Naive thymus-derived CD8-positive, alpha-beta T cell (primary cell): ENCODE measurements around the gene LUZP1. TPM values are rescaled to one million over a fixed set of nuclear protein-coding genes. Genes with fewer than 3 reads are reported as not detected.
A peak's percentile ranks its signal among the peaks of the same experiment; 100 is the strongest.

Experiments
- ATAC-seq, 2 donors: fragments of 150-1000 bp; cut with Tn5 transposase in 1 of 2; sonication (Bioruptor Pico), chemical (Tn5 transposase) in 1 of 2; 1 replicate in 1 of 2; 2 replicates in 1 of 2; pipeline ENCODE4 v1.10.0; 2021; ENCODE audit warnings: mild to moderate bottlenecking in 2 of 2, moderate library complexity in 2 of 2
- POLR2A ChIA-PET: fragments of 350-600 bp; sonication (Branson Sonifier 250); formaldehyde crosslinking; loops from one replicate; lab custom pipeline; 2021; ENCODE audit warnings: antibody characterized with exemption; lab: Charles Lee
- DNase-seq, 10 donors: peaks; one replicate each; pipeline versions ENCODE4 v3.0.0 to v3.0.0-alpha.2; 2020 to 2022
- H3K27ac Mint-ChIP-seq, 10 donors: one replicate each; pipeline ENCODE4 v1.8.0; 2020 to 2022; ENCODE audit warnings: mild to moderate bottlenecking in 10 of 10, mixed read lengths in 10 of 10, moderate library complexity in 4 of 10, inconsistent platforms in 1 of 10
- H3K27me3 Mint-ChIP-seq, 5 donors: one replicate each; pipeline ENCODE4 v1.8.0; 2021 to 2022; ENCODE audit warnings: mixed read lengths in 5 of 5
- H3K36me3 Mint-ChIP-seq, 3 donors: one replicate each; pipeline ENCODE4 v1.8.0; 2020 to 2022; ENCODE audit warnings: mixed read lengths in 3 of 3, mild to moderate bottlenecking in 2 of 3, inconsistent platforms in 1 of 3
- H3K4me1 Mint-ChIP-seq, 4 donors: one replicate each; pipeline ENCODE4 v1.8.0; 2021 to 2022; ENCODE audit warnings: mixed read lengths in 4 of 4
- H3K4me3 Mint-ChIP-seq, 10 donors: one replicate each; pipeline ENCODE4 v1.8.0; 2020 to 2022; ENCODE audit warnings: mild to moderate bottlenecking in 10 of 10, mixed read lengths in 10 of 10, moderate library complexity in 6 of 10, inconsistent platforms in 1 of 10
- H3K9me3 Mint-ChIP-seq, 9 donors: one replicate each; pipeline ENCODE4 v1.8.0; 2020 to 2022; ENCODE audit warnings: mixed read lengths in 9 of 9, mild to moderate bottlenecking in 3 of 9, inconsistent platforms in 1 of 9, moderate library complexity in 1 of 9
- polyA plus RNA-seq, 3 donors: library from polyadenylated mRNA; unstranded; fragments of 300-500 nt; fragmentation: Illumina TruSeq; gene quantifications; one replicate each; pipeline ENCODE4 v1.2.3, GENCODE V29; 2021
- total RNA-seq, 8 experiments: library from RNA in 2 of 8; stranded (reverse) in 2 of 8; gene quantifications; one replicate each; pipeline ENCODE4 v1.2.3 and lab custom pipeline; 2021 to 2026

The LUZP1 gene
- total and polyA plus RNA-seq, 5 experiments from 2014 or later, result 8.1 to 16.8 (median 12.2) TPM

DNA sequence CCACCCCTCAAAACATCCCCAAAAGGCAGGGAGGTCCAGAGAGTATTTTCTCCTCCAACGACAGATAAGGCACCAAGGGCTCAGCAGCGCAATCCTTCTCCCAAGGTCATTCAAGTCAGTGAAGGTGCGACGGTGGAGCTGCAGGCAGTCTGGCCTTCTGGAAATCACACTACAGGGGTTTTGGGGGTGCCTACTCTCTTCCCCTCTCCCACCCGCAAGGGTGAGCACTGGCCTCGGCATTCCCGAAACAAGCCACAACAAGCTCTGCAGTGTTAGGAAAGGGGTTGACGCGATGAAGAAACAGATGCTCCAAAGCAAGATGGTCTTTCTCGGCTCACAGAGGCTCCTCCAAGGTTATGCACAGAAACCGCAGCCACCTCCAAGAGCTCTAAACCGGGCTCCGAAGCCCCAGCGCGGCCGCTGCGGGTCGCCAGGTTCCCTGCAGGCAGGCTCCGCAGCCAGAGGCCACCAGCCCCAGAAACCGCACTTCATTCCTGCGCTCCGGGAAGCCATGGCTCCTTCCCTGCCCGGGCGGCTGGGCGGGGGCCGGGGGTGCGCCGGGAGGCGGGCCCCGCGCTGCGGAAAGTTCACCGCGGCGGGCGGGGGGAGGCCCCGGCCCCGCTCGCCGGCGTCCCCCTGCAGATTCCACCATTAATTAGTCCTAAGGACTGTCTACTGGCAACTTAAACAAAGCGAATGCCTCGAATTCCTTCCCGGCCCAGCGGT lies 1.1 kb downstream of the LUZP1 start:
- DNase-seq (peak in 9 of 10 donors; percentile 6 to 47 (median 33)), ATAC-seq (peak; percentile 38 to 47)
- Mint-ChIP-seq H3K4me1 (peaks cover 13 to 45% (median 40%) of the 10 kb centered on the region in 4 donors), H3K36me3 (no peaks in the 10 kb centered on the region), H3K4me3 (peak overlapping the region; percentile 78 to 97 (median 87)), H3K27ac (peak overlapping the region in 8 of 10 donors; percentile 31 to 87 (median 74)), H3K27me3 (no peaks in the 10 kb centered on the region), H3K9me3 (no peaks in the 10 kb centered on the region)
- POLR2A ChIA-PET, result interaction anchor here (0.6 to 1.1 kb wide), 3 partner anchors 10 to 20 kb away, joined by 3 to 4 read pairs (median 3); no protein-coding TSS in a partner anchor

DNA sequence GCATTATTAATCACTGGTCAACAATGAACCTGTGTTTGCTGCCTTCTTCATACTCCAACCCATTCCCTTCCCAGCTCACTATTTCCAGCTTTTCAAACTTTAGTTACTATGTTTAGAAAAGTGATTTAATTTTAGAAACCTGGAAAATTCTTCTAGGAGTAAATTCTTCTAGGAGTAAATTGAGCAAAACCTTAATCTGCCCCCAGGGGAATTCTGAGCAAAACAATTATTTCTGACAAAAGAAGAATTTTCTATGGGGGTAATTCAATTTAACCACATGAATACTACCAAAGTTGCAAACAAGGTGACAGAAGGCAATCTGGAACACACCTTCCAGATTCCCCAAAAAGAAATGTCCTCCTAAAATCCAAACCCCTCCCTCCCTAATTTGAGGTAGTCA lies 1.8 kb downstream of the LUZP1 start:
- Mint-ChIP-seq H3K27ac (peak overlapping the region in 6 of 10 donors; percentile 31 to 85 (median 74)), H3K4me3 (peak overlapping the region; percentile 78 to 97 (median 86)), H3K27me3 (no peaks in the 10 kb centered on the region), H3K4me1 (peaks cover 13 to 45% (median 39%) of the 10 kb centered on the region in 4 donors), H3K36me3 (no peaks in the 10 kb centered on the region), H3K9me3 (no peaks in the 10 kb centered on the region)
- POLR2A ChIA-PET, result interaction anchor here (0.6 to 1.1 kb wide), 2 partner anchors 11 to 16 kb away, joined by 3 to 4 read pairs; no protein-coding TSS in a partner anchor
- no peak for ATAC-seq
- no peak for DNase-seq

DNA sequence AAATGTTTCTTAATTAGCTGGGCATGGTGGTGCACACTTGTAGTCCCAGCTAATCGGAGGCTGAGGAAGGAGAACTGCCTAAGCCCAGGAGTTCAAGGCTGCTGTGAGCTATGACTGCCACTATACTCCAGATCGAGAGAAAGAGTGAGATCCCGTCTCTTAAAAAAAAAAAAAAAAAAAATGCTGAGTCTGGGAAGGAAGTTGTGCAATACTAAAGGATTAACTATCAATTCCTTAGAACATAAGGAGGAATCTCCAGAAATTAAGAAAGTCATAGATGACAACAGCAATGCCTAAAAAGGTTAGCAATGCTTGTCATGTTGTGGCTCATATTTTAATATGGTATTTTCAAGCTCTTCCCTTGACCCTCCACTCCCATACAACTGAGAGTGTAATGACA lies 5.3 kb downstream of the LUZP1 start:
- POLR2A ChIA-PET, result interaction anchor here (0.7 to 0.8 kb wide), 2 partner anchors 44 to 63 kb away, joined by 4 to 5 read pairs; no protein-coding TSS in a partner anchor
- Mint-ChIP-seq H3K27me3 (no peaks in the 10 kb centered on the region), H3K4me3 (no peak overlapping the region), H3K9me3 (no peaks in the 10 kb centered on the region), H3K36me3 (no peaks in the 10 kb centered on the region), H3K4me1 (peaks cover 6 to 36% (median 30%) of the 10 kb centered on the region in 4 donors), H3K27ac (peak overlapping the region in 1 of 10 donors; percentile 24)
- ATAC-seq (no peak), DNase-seq (no peak)

DNA sequence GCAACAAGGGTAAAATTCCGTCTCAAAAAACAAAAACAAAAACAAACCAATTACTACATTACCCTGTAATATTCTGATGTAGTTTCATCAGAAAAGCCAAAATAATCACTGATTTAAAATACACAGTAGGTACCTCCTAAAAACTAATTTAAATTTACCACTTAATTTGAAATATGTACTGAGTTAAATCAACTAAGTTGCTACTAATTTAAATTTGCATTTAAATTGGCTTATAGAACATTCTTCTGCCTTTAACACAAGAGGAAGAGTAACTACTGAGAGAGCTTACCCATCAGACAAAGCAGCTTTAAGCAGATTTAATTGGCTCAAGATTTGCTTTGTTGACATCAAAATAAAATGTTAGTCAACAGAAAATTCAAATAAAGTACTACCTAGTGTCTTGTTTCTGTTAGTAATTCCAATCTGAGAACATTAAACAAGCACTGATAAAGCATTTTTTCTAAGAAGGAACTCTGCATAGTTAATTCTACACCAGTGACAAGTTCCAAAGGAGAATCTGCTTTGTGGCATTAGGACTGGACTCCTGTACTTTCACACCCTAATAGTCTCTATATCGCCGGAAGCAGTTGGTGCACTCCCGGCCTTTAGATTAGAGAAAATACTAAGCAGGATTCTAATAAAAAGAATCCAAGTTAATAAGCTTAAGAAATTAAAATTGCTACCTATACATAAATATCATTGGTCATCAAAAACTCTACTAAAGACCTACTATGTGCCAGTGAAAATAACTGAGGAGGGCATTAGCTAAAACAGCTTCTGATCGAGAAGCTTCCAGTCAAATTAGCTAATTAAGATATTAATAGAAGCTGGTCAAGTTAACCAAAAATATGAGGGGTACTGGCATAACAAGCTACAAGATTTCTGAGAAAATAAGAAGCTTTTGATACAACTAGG lies 8.4 kb downstream of the LUZP1 start:
- POLR2A ChIA-PET, result no interaction called here
- no peak for ATAC-seq
- no peak for DNase-seq
- Mint-ChIP-seq H3K4me3 (no peak overlapping the region), H3K36me3 (no peaks in the 10 kb centered on the region), H3K27ac (no peak overlapping the region), H3K9me3 (no peaks in the 10 kb centered on the region), H3K27me3 (no peaks in the 10 kb centered on the region), H3K4me1 (peaks cover 6 to 24% (median 15%) of the 10 kb centered on the region in 4 donors)

DNA sequence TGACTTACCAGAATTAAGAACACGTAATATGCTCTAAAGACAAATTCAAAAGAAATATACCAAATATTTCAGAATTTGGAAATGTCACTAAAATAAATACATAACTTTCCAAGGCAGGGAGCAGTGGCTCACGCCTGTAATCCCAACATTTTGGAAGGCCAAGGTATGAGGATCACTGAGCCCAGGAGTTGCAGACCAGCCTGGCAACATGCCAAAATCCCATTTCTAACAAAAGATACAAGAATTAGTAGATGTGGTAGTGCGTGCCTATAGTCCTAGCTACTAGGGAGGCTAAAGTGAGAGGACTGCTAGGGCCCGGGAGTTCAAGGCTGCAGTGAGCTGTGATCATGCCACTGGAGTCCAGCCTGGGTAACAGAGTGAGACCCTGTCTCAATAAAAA lies 11.7 kb downstream of the LUZP1 start:
- H3K27me3 Mint-ChIP-seq, result no peaks in the 10 kb centered on the region
- peaks cover 6 to 23% (median 14%) of the 10 kb centered on the region in 4 donors for H3K4me1 Mint-ChIP-seq
- DNase-seq, result no peak
- H3K27ac Mint-ChIP-seq, result no peak overlapping the region
- no peak overlapping the region for H3K4me3 Mint-ChIP-seq
- no peak for ATAC-seq
- H3K36me3 Mint-ChIP-seq, result peaks cover 0 to 2% (median 2%) of the 10 kb centered on the region in 3 donors
- no peaks in the 10 kb centered on the region for H3K9me3 Mint-ChIP-seq
- POLR2A ChIA-PET, result no interaction called here

DNA sequence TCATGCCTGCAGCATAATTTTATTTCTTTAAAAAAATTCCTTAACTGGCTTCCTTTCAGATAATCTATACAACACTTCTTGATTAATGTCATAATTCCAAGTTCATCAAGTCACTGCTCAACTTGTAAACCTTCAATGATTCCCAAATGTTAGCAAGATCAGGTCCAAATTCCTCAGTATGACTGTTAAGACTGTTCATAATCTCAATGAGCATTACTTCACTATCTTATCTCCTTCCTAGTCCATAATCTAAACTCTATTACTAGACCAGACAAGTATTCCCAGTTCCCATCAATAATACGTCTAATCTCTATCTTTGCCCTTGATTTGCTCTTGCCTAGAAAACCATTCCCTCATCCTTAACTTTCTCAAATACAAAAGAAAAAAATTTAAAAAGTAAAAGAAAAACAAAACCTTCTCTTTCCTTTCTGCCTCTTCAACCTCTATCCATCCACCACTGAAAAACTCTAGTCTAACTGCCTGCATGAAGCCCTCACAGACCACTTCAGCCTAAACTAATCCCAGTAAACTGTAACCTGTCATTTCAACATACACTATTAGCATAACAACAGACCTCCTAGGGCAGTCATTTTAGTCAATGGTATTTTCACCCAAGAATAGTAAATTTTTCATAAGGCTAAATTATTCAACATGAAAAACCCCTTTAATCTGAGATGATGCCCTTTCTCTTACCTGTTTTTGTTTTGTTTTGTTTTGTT lies 15.5 kb downstream of the LUZP1 start:
- Mint-ChIP-seq H3K27me3 (no peaks in the 10 kb centered on the region), H3K27ac (peak overlapping the region in 2 of 10 donors; percentile 11 to 80), H3K4me3 (no peak overlapping the region), H3K4me1 (peaks cover 16 to 36% (median 27%) of the 10 kb centered on the region in 4 donors), H3K9me3 (no peaks in the 10 kb centered on the region), H3K36me3 (peaks cover 0 to 2% (median 2%) of the 10 kb centered on the region in 3 donors)
- ATAC-seq, result no peak
- POLR2A ChIA-PET, result no interaction called here
- no peak for DNase-seq

DNA sequence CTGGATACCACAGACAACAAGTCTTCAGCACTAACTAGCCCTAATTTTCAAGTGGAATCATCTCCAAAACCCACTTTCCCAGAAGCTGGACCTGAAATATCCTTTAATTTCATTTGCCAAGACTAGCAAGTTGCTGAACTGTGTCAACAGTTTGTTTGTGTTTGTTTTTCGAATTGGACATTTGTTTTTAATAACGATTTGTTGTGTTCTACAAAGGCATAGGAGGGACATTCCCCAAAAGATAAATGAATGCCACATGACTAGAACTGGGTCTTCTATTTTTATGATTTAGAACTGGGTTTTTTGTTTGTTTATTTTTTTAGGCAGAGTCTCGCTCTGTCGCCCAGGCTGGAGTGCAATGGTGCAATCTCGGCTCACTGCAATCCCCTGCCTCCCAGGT lies 17.9 kb downstream of the LUZP1 start:
- no peaks in the 10 kb centered on the region for H3K9me3 Mint-ChIP-seq
- ATAC-seq (no peak), DNase-seq (no peak)
- H3K4me1 Mint-ChIP-seq, result peaks cover 19 to 35% (median 32%) of the 10 kb centered on the region in 4 donors
- no peaks in the 10 kb centered on the region for H3K27me3 Mint-ChIP-seq
- H3K27ac Mint-ChIP-seq, result peak overlapping the region in 2 of 10 donors; percentile 16 to 67
- H3K36me3 Mint-ChIP-seq, result peaks cover 0 to 2% (median 2%) of the 10 kb centered on the region in 3 donors
- POLR2A ChIA-PET, result no interaction called here
- H3K4me3 Mint-ChIP-seq, result no peak overlapping the region

DNA sequence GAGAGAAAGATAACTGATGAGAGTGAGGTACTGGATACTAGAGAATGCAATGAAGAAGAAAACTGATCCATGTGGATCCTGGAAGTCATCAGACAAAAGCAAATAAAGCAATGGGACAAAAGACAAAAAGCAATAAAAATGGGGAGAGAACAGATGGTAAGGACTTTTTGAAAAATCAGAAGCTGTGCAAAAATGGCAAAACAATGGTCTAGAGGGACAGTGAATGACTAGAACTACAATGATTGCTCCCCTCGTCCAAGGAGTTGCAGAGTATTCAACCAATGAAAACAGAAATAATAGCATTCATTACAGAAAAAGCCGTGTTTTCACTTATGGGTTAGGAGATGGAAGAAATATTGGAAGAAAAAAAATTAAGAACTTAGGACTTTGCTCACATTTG lies 18.5 kb downstream of the LUZP1 start:
- H3K36me3 Mint-ChIP-seq, result peaks cover 0 to 2% (median 2%) of the 10 kb centered on the region in 3 donors
- ATAC-seq (no peak), DNase-seq (no peak)
- H3K4me3 Mint-ChIP-seq, result no peak overlapping the region
- H3K27ac Mint-ChIP-seq, result peak overlapping the region in 3 of 10 donors; percentile 41 to 67 (median 44)
- H3K9me3 Mint-ChIP-seq, result no peaks in the 10 kb centered on the region
- H3K4me1 Mint-ChIP-seq, result peaks cover 19 to 35% (median 32%) of the 10 kb centered on the region in 4 donors
- no peaks in the 10 kb centered on the region for H3K27me3 Mint-ChIP-seq
- POLR2A ChIA-PET, result interaction anchor here (1.0 kb wide), 1 partner anchor 31 kb away, joined by 3 read pairs; no protein-coding TSS in a partner anchor

DNA sequence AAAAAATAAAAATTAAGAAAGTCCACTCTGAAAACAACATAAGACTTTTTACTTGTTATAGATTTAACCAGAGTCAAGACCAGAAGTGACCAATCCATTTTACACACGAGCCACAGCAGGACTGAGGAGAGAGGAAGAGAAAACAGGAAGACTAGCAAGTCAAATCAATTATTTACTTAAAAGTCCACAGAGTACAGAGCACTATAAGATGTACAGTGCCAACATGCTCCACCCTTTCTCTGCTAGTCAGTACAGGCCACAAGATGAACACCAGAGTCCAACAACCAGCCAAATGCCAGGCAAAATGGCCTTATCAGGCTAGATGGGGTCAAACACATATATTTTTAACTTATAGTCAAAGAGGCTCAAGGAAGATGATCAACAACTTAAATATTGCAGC lies 19.5 kb downstream of the LUZP1 start:
- peak overlapping the region in 5 of 10 donors; percentile 1 to 83 (median 34) for H3K27ac Mint-ChIP-seq
- peaks cover 22 to 33% (median 30%) of the 10 kb centered on the region in 4 donors for H3K4me1 Mint-ChIP-seq
- no peaks in the 10 kb centered on the region for H3K9me3 Mint-ChIP-seq
- POLR2A ChIA-PET, result no interaction called here
- peaks cover 0 to 8% (median 2%) of the 10 kb centered on the region in 3 donors for H3K36me3 Mint-ChIP-seq
- H3K4me3 Mint-ChIP-seq, result peak overlapping the region in 2 of 10 donors; percentile 11 to 22
- no peaks in the 10 kb centered on the region for H3K27me3 Mint-ChIP-seq
- no peak for DNase-seq
- ATAC-seq, result no peak

DNA sequence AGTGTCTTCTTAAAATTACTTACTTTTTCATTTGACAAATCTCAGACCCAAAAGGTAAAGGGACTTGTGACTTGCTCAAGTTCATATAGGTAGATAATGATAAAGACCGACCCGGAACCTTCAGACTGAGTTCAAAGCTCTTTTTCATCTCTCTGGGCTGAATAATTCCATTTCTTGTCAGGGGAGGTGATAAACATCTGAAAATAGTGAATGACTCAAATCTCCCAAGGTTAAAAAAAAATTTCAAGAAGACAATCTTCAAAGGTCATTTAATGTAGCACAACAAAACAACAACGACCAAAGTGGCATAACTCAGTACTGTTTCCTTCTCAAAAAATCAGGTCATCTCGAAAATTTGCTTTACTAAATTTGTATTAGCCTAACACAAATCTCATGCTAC lies 20.6 kb downstream of the LUZP1 start:
- ATAC-seq (peak; percentile 66 to 95), DNase-seq (peak in 2 of 10 donors; percentile 7 to 19)
- Mint-ChIP-seq H3K27me3 (no peaks in the 10 kb centered on the region), H3K4me1 (peaks cover 21 to 30% (median 28%) of the 10 kb centered on the region in 4 donors), H3K36me3 (peaks cover 0 to 6% (median 0%) of the 10 kb centered on the region in 3 donors), H3K4me3 (peak overlapping the region in 7 of 10 donors; percentile 34 to 63 (median 51)), H3K27ac (peak overlapping the region in 7 of 10 donors; percentile 1 to 84 (median 34)), H3K9me3 (no peaks in the 10 kb centered on the region)
- POLR2A ChIA-PET, result interaction anchor here (0.9 to 1.1 kb wide), 2 partner anchors 20 to 29 kb away, joined by 3 to 4 read pairs; no protein-coding TSS in a partner anchor

DNA sequence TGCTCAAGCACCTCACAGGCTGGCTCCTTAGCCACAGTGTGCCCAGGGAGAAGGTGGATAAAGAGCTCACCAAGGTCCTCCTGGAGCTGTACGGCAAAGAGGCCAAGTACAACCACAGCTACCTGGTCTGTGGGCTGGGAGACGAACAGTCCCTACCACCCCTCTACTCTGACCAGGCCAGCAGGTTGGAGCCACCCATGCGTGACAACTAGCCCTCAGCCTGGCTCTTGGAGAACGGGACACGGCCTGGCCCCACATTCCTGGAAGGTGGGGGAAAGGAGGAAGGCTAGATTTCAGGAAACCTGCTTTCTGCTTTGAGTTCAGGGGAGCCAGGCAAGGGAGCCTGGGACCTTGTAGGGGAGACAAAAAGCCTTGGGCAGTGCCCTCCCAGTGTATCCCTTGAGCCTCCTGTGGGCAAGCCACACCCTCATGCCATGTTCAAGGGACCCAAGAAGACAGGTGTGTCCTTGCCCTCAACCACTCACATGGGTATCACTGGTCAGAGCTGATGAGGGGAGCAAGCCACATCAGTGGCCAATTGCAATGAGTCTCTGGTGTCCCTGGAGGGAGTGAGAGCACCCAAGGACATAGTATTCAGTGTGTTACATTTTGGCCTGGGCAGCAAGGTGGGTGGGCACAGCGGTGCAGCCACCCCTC lies 27.6 kb downstream of the LUZP1 start:
- ATAC-seq (no peak), DNase-seq (no peak)
- H3K27me3 Mint-ChIP-seq, result no peaks in the 10 kb centered on the region
- H3K36me3 Mint-ChIP-seq, result peaks cover 0 to 9% (median 6%) of the 10 kb centered on the region in 3 donors
- H3K9me3 Mint-ChIP-seq, result no peaks in the 10 kb centered on the region
- no peak overlapping the region for H3K4me3 Mint-ChIP-seq
- POLR2A ChIA-PET, result no interaction called here
- H3K27ac Mint-ChIP-seq, result no peak overlapping the region
- peaks cover 0 to 11% (median 8%) of the 10 kb centered on the region in 4 donors for H3K4me1 Mint-ChIP-seq
